Natural killer cell (primary cell): ENCODE results near the gene GLCCI1. TPM values are rescaled to one million over a fixed set of nuclear protein-coding genes. Genes with fewer than 3 reads are reported as not detected.

Experiments used
- ATAC-seq, 3 donors: fragments of 150-1000 bp in 2 of 3; fragments of 200-7000 bp in 1 of 3; cut with Tn5 transposase; 1 replicate in 1 of 3; 2 replicates in 2 of 3; pipeline ENCODE4 v1.10.0; 2021; ENCODE audit warnings: mild to moderate bottlenecking in 2 of 3, moderate library complexity in 2 of 3
- DNase-seq, 2 donors: peaks; one replicate each; pipeline versions ENCODE4 v3.0.0 to v3.0.0-alpha.2; 2013 to 2021; ENCODE audit warnings: mixed read lengths in 1 of 2
- H3K27ac ChIP-seq: one replicate; pipeline ENCODE4 v1.5.1; 2013; ENCODE audit warnings: mild to moderate bottlenecking, low read length
- H3K27me3 ChIP-seq: one replicate; pipeline ENCODE4 v1.6.1; 2013; ENCODE audit warnings: low read length; ENCODE audit not compliant: control insufficient read depth, insufficient read depth
- H3K36me3 ChIP-seq: one replicate; pipeline ENCODE4 v1.6.1; 2013; ENCODE audit warnings: low read length; ENCODE audit not compliant: control insufficient read depth, insufficient read depth
- H3K4me1 ChIP-seq: one replicate; pipeline ENCODE4 v1.6.1; 2013; ENCODE audit warnings: low read length; ENCODE audit not compliant: control insufficient read depth, insufficient read depth
- H3K4me3 ChIP-seq: one replicate; pipeline ENCODE4 v1.5.1; 2013; ENCODE audit warnings: low read length
- H3K9me3 ChIP-seq: one replicate; pipeline ENCODE4 v1.6.1; 2013; ENCODE audit warnings: low read length; ENCODE audit not compliant: control insufficient read depth, insufficient read depth
- H3K27ac Mint-ChIP-seq, 2 donors: one replicate each; pipeline ENCODE4 v1.8.0; 2022; ENCODE audit warnings: mild to moderate bottlenecking in 2 of 2, mixed read lengths in 2 of 2, moderate library complexity in 1 of 2
- H3K27me3 Mint-ChIP-seq, 2 donors: one replicate each; pipeline ENCODE4 v1.8.0; 2022; ENCODE audit warnings: low read depth in 2 of 2, mixed read lengths in 2 of 2
- H3K36me3 Mint-ChIP-seq: one replicate; pipeline ENCODE4 v1.8.0; 2022; ENCODE audit warnings: mixed read lengths
- H3K4me1 Mint-ChIP-seq, 2 donors: one replicate each; pipeline ENCODE4 v1.8.0; 2022; ENCODE audit warnings: mixed read lengths in 2 of 2
- H3K4me3 Mint-ChIP-seq: one replicate; pipeline ENCODE4 v1.8.0; 2022; ENCODE audit warnings: mild to moderate bottlenecking, moderate library complexity, mixed read lengths
- H3K9me3 Mint-ChIP-seq, 2 donors: one replicate each; pipeline ENCODE4 v1.8.0; 2022; ENCODE audit warnings: mixed read lengths in 2 of 2
- WGBS: methylation state at CpG from one replicate; pipeline ENCODE4 v1.1.7; 2013; ENCODE audit warnings: missing lambda C conversion rate; ENCODE audit not compliant: insufficient coverage; 5-methylcytosine and 5-hydroxymethylcytosine counted together
- intact Hi-C: fragments of 100-400 bp; cut with micrococcal nuclease; formaldehyde crosslinking; loops from one replicate; pipeline ENCODE4 v1.14.2; 2022
- total RNA-seq, 4 donors: library from RNA; stranded (reverse); fragments of 120-200 nt in 1 of 4; gene quantifications; one replicate each; pipeline versions ENCODE4 v1.2.3 to v1.2.4, GENCODE V29; 2013 to 2022
- TF ChIP-seq, protein P1 (sequence below): fragments of 200-600 bp; IDR thresholded peaks from one replicate; pipeline ENCODE4 v1.8.0; 2022; ENCODE audit warnings: antibody characterized with exemption

Gene GLCCI1
- total RNA-seq, 3 donors from 2014 or later (not counting 1 experiment from before 2014, with no cell fraction given): 70.5 to 132 (median 79.6) TPM

- 38% methylated on average over 1 of the region's 2 CpGs for WGBS
- H3K9me3 ChIP-seq: no peaks in the 10 kb centered on the region
- no peaks in the 10 kb centered on the region for H3K36me3 ChIP-seq
- TF ChIP-seq, protein P1, sequence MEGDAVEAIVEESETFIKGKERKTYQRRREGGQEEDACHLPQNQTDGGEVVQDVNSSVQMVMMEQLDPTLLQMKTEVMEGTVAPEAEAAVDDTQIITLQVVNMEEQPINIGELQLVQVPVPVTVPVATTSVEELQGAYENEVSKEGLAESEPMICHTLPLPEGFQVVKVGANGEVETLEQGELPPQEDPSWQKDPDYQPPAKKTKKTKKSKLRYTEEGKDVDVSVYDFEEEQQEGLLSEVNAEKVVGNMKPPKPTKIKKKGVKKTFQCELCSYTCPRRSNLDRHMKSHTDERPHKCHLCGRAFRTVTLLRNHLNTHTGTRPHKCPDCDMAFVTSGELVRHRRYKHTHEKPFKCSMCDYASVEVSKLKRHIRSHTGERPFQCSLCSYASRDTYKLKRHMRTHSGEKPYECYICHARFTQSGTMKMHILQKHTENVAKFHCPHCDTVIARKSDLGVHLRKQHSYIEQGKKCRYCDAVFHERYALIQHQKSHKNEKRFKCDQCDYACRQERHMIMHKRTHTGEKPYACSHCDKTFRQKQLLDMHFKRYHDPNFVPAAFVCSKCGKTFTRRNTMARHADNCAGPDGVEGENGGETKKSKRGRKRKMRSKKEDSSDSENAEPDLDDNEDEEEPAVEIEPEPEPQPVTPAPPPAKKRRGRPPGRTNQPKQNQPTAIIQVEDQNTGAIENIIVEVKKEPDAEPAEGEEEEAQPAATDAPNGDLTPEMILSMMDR: no peak
- peak overlapping the region; percentile 19 for H3K27ac ChIP-seq
- H3K27me3 ChIP-seq: no peaks in the 10 kb centered on the region
- H3K4me3 Mint-ChIP-seq: peak overlapping the region; percentile 67
- peak overlapping the region; percentile 65 to 94 for H3K27ac Mint-ChIP-seq
- no peaks in the 10 kb centered on the region for H3K27me3 Mint-ChIP-seq
- no peaks in the 10 kb centered on the region for H3K36me3 Mint-ChIP-seq
- no peak overlapping the region for H3K4me3 ChIP-seq
- ATAC-seq: peak; percentile 42 to 81 (median 51)
- DNase-seq: no peak
- H3K4me1 Mint-ChIP-seq: peaks cover 55 to 69% of the 10 kb centered on the region in 2 donors
- peaks cover 23% of the 10 kb centered on the region for H3K4me1 ChIP-seq
- intact Hi-C loops: loop anchor here (10.0 kb wide), 1 partner anchor 795 kb away; the partner anchor contains the start of gene C1GALT1
- no peaks in the 10 kb centered on the region for H3K9me3 Mint-ChIP-seq
Measured at GRCh38 chr7:7980134-7980533, 11.5 kb downstream of the GLCCI1 start.

DNA sequence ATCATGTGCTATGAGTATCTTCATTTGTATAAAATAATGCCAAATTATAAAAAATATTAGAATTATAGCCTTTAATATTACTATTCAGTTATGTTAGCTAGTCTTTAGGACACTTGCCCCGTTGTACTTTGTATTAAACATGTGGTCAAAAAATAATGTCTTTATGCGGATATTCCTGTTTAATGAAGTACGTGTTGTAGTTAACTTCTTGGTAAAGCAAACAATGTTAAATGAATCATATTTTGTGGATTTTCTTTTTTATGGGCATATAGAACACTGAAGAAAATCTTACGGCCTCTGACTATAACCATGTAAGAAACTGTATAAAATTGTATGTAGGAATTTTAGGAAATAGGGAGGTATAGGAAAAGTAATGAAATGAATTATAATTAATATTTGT lies 14.3 kb downstream of the GLCCI1 start:
- peaks cover 13% of the 10 kb centered on the region for H3K4me1 ChIP-seq
- intact Hi-C loops: loop anchor here (10.0 kb wide), 1 partner anchor 798 kb away; the partner anchor contains the start of gene C1GALT1
- ATAC-seq (no peak), DNase-seq (no peak)
- Mint-ChIP-seq H3K36me3 (no peaks in the 10 kb centered on the region), H3K27me3 (no peaks in the 10 kb centered on the region), H3K27ac (peak overlapping the region in 1 of 2 donors; percentile 94), H3K4me3 (peak overlapping the region; percentile 29), H3K9me3 (no peaks in the 10 kb centered on the region), H3K4me1 (peaks cover 49 to 61% of the 10 kb centered on the region in 2 donors)
- no peaks in the 10 kb centered on the region for H3K9me3 ChIP-seq
- TF ChIP-seq, protein P1: no peak
- H3K36me3 ChIP-seq: no peaks in the 10 kb centered on the region
- 89% methylated on average over 3 of the region's 4 CpGs for WGBS
- no peaks in the 10 kb centered on the region for H3K27me3 ChIP-seq
- no peak overlapping the region for H3K27ac ChIP-seq
- H3K4me3 ChIP-seq: no peak overlapping the region

- intact Hi-C loops: loop anchor here (10.0 kb wide), 1 partner anchor 800 kb away; the partner anchor contains the start of gene C1GALT1
- no peaks in the 10 kb centered on the region for H3K9me3 ChIP-seq
- H3K36me3 Mint-ChIP-seq: no peaks in the 10 kb centered on the region
- no peaks in the 10 kb centered on the region for H3K27me3 ChIP-seq
- no peak overlapping the region for H3K4me3 ChIP-seq
- H3K36me3 ChIP-seq: no peaks in the 10 kb centered on the region
- no peak overlapping the region for H3K27ac Mint-ChIP-seq
- no CpG with 5 or more reads among the region's 3 CpGs for WGBS
- no peak overlapping the region for H3K27ac ChIP-seq
- TF ChIP-seq, protein P1: no peak
- no peaks in the 10 kb centered on the region for H3K27me3 Mint-ChIP-seq
- peaks cover 13% of the 10 kb centered on the region for H3K4me1 ChIP-seq
- peaks cover 59 to 65% of the 10 kb centered on the region in 2 donors for H3K4me1 Mint-ChIP-seq
- no peaks in the 10 kb centered on the region for H3K9me3 Mint-ChIP-seq
- H3K4me3 Mint-ChIP-seq: no peak overlapping the region
- DNase-seq: no peak
- ATAC-seq: no peak
Measured at GRCh38 chr7:7984424-7984823, 15.8 kb downstream of the GLCCI1 start.

- intact Hi-C loops: loop anchor here (2.0 to 10.0 kb wide), 3 partner anchors 18 to 804 kb away; partner anchors contain the start of gene C1GALT1
- H3K36me3 ChIP-seq: no peaks in the 10 kb centered on the region
- H3K9me3 ChIP-seq: no peaks in the 10 kb centered on the region
- peaks cover 17% of the 10 kb centered on the region for H3K36me3 Mint-ChIP-seq
- peak overlapping the region; percentile 86 to 90 for H3K27ac Mint-ChIP-seq
- no peak for DNase-seq
- peaks cover 0 to 8% of the 10 kb centered on the region in 2 donors for H3K9me3 Mint-ChIP-seq
- peaks cover 49 to 75% of the 10 kb centered on the region in 2 donors for H3K4me1 Mint-ChIP-seq
- TF ChIP-seq, protein P1: no peak
- no peak overlapping the region for H3K4me3 ChIP-seq
- H3K27me3 ChIP-seq: no peaks in the 10 kb centered on the region
- no peak for ATAC-seq
- peak overlapping the region; percentile 5 for H3K4me3 Mint-ChIP-seq
- H3K4me1 ChIP-seq: peaks cover 7% of the 10 kb centered on the region
- H3K27me3 Mint-ChIP-seq: no peaks in the 10 kb centered on the region
- H3K27ac ChIP-seq: no peak overlapping the region
Measured at GRCh38 chr7:7988706-7989105, 20.1 kb downstream of the GLCCI1 start.
